Glomerular endothelial cell (primary cell): ENCODE results near the gene MOB1B. TPM values are rescaled to one million over a fixed set of nuclear protein-coding genes. Genes with fewer than 3 reads are reported as not detected.
"Not testable (repeated sequence)": the region's sequence is repeated elsewhere in the genome, so short reads cannot be mapped to it uniquely, and the experiment has no call there.

Experiments
- DNase-seq: peaks from one replicate; pipeline ENCODE4 v3.0.0-alpha.2; 2011; ENCODE audit warnings: low read depth, low spot score; ENCODE audit errors: extremely low read depth
- total RNA-seq: library from RNA; depleted of rRNA; stranded (reverse); fragments of >200 nt; gene quantifications from 2 replicates; pipeline ENCODE4 v1.2.3, GENCODE V29; 2015

Gene MOB1B
- 18.3 and 22.7 TPM in 2 replicates for total RNA-seq

- DNase-seq = no peak
Observed at GRCh38 chr4:70901984-70902576, at the start of gene MOB1B. MOB1B (plus strand) TSS chr4:70902369; CDS start chr4:70902537, 168 bp downstream.

- no peak for DNase-seq
Observed at GRCh38 chr4:70855464-70855863, 46.7 kb upstream of the MOB1B start.

- DNase-seq = no peak
Observed at GRCh38 chr4:70858454-70858853, 43.7 kb upstream of the MOB1B start.

- no peak for DNase-seq
Observed at GRCh38 chr4:70859066-70859465, 43.1 kb upstream of the MOB1B start.

GRCh38 chr4:70863099-70863790 is 38.9 kb upstream of the MOB1B start:
- no peak for DNase-seq

GRCh38 chr4:70868778-70869177 is 33.4 kb upstream of the MOB1B start:
- DNase-seq = no peak

- no peak for DNase-seq
Observed at GRCh38 chr4:70873216-70873615, 29.0 kb upstream of the MOB1B start.

GRCh38 chr4:70874268-70875156 is 27.7 kb upstream of the MOB1B start:
- DNase-seq = no peak

- DNase-seq = no peak
Observed at GRCh38 chr4:70877556-70877955, 24.6 kb upstream of the MOB1B start.

GRCh38 chr4:70880739-70881138 is 21.4 kb upstream of the MOB1B start:
- no peak for DNase-seq

- no peak for DNase-seq
Observed at GRCh38 chr4:70885174-70885573, 17.0 kb upstream of the MOB1B start.

- no peak for DNase-seq
Observed at GRCh38 chr4:70892086-70892769, 9.9 kb upstream of the MOB1B start.

GRCh38 chr4:70893790-70894189 is 8.4 kb upstream of the MOB1B start:
- no peak for DNase-seq

- no peak for DNase-seq
Observed at GRCh38 chr4:70895405-70895804, 6.8 kb upstream of the MOB1B start.

- no peak for DNase-seq
Observed at GRCh38 chr4:70895811-70896491, 6.2 kb upstream of the MOB1B start.

GRCh38 chr4:70898581-70898980 is 3.6 kb upstream of the MOB1B start:
- DNase-seq = not testable (repeated sequence)

- DNase-seq = no peak
Observed at GRCh38 chr4:70901607-70901983, 574 bp upstream of the MOB1B start.

GRCh38 chr4:70902577-70903290 is 565 bp downstream of the MOB1B start:
- no peak for DNase-seq

GRCh38 chr4:70903291-70903603 is 1.1 kb downstream of the MOB1B start:
- DNase-seq = no peak

GRCh38 chr4:70908993-70909556 is 6.9 kb downstream of the MOB1B start:
- DNase-seq = no peak
